Duodenal mucosa (tissue), 2 donors: ENCODE data around the gene ANKRD13C.

Source experiments
- H3K27ac ChIP-seq: one replicate; pipeline ENCODE4 v1.7.0; 2013; ENCODE audit warnings: low read depth, low read length
- H3K27me3 ChIP-seq, 2 donors: one replicate each; pipeline ENCODE4 v1.7.0; 2013; ENCODE audit warnings: low read length in 2 of 2, control low read depth in 1 of 2; ENCODE audit not compliant: insufficient read depth in 2 of 2, control insufficient read depth in 1 of 2
- H3K36me3 ChIP-seq, 2 donors: one replicate each; pipeline ENCODE4 v1.7.0; 2013; ENCODE audit warnings: low read length in 2 of 2, control low read depth in 1 of 2; ENCODE audit not compliant: insufficient read depth in 2 of 2, control insufficient read depth in 1 of 2
- H3K4me1 ChIP-seq, 2 donors: one replicate each; pipeline ENCODE4 v1.7.0; 2013; ENCODE audit warnings: low read length in 2 of 2, control low read depth in 1 of 2; ENCODE audit not compliant: insufficient read depth in 2 of 2, control insufficient read depth in 1 of 2
- H3K4me3 ChIP-seq, 2 donors: one replicate each; pipeline ENCODE4 v1.7.0; 2013; ENCODE audit warnings: low read length in 2 of 2, low read depth in 1 of 2
- H3K9ac ChIP-seq, 2 donors: one replicate each; pipeline ENCODE4 v1.7.0; 2013; ENCODE audit warnings: low read length in 2 of 2, low read depth in 1 of 2
- H3K9me3 ChIP-seq, 2 donors: one replicate each; pipeline ENCODE4 v1.7.0; 2013; ENCODE audit warnings: low read length in 2 of 2, control low read depth in 1 of 2; ENCODE audit not compliant: control insufficient read depth in 1 of 2

The ANKRD13C gene

GRCh38 chr1:70227439-70227838, 127.1 kb downstream of the ANKRD13C start:
- no peak overlapping the region for H3K4me3 ChIP-seq
- no peak overlapping the region for H3K27ac ChIP-seq
- peaks cover 31 to 57% of the 10 kb centered on the region in 2 donors for H3K36me3 ChIP-seq
- no peak overlapping the region for H3K9ac ChIP-seq
- no peaks in the 10 kb centered on the region for H3K27me3 ChIP-seq
- no peaks in the 10 kb centered on the region for H3K9me3 ChIP-seq
- H3K4me1 ChIP-seq: peaks cover 10 to 26% of the 10 kb centered on the region in 2 donors

GRCh38 chr1:70224954-70225353, 129.6 kb downstream of the ANKRD13C start:
- no peak overlapping the region for H3K9ac ChIP-seq
- H3K9me3 ChIP-seq: no peaks in the 10 kb centered on the region
- H3K27me3 ChIP-seq: no peaks in the 10 kb centered on the region
- H3K36me3 ChIP-seq: peaks cover 14 to 34% of the 10 kb centered on the region in 2 donors
- H3K4me3 ChIP-seq: no peak overlapping the region
- no peak overlapping the region for H3K27ac ChIP-seq
- H3K4me1 ChIP-seq: peaks cover 14 to 30% of the 10 kb centered on the region in 2 donors

GRCh38 chr1:70222716-70223235, 131.7 kb downstream of the ANKRD13C start:
- Histone ChIP-seq H3K27me3 (no peaks in the 10 kb centered on the region), H3K9ac (peak overlapping the region in 1 of 2 donors; percentile 97), H3K36me3 (peaks cover 4 to 16% of the 10 kb centered on the region in 2 donors), H3K4me3 (peak overlapping the region; percentile 82 to 94), H3K4me1 (peaks cover 14 to 29% of the 10 kb centered on the region in 2 donors), H3K27ac (no peak overlapping the region), H3K9me3 (no peaks in the 10 kb centered on the region)

GRCh38 chr1:70221238-70222121, 133.0 kb downstream of the ANKRD13C start, which contains the start of gene SRSF11:
Gene SRSF11, plus strand, starts transcription at chr1:70221380. Its CDS starts 257 bp downstream, at chr1:70221637.
- Histone ChIP-seq H3K4me3 (peak within 1 kb of the TSS; percentile 82 to 94), H3K27me3 (no peaks in the 10 kb centered on the region), H3K27ac (peak within 1 kb of the TSS; percentile 98), H3K4me1 (peaks cover 14 to 23% of the 10 kb centered on the region in 2 donors), H3K9ac (peak within 1 kb of the TSS; percentile 85 to 97), H3K9me3 (no peaks in the 10 kb centered on the region), H3K36me3 (peaks cover 4 to 16% of the 10 kb centered on the region in 2 donors)

GRCh38 chr1:70220517-70221237, 133.8 kb downstream of the ANKRD13C start:
- Histone ChIP-seq H3K27ac (peak overlapping the region; percentile 98), H3K27me3 (no peaks in the 10 kb centered on the region), H3K4me1 (peaks cover 14 to 23% of the 10 kb centered on the region in 2 donors), H3K9ac (peak overlapping the region; percentile 85 to 97), H3K36me3 (peaks cover 4 to 16% of the 10 kb centered on the region in 2 donors), H3K4me3 (peak overlapping the region; percentile 82 to 94), H3K9me3 (no peaks in the 10 kb centered on the region)

GRCh38 chr1:70220015-70220414, 134.5 kb downstream of the ANKRD13C start:
- Histone ChIP-seq H3K27me3 (no peaks in the 10 kb centered on the region), H3K9ac (no peak overlapping the region), H3K36me3 (peaks cover 4 to 16% of the 10 kb centered on the region in 2 donors), H3K27ac (no peak overlapping the region), H3K9me3 (no peaks in the 10 kb centered on the region), H3K4me3 (no peak overlapping the region), H3K4me1 (peaks cover 14 to 23% of the 10 kb centered on the region in 2 donors)

- Histone ChIP-seq H3K4me1 (peaks cover 8 to 12% of the 10 kb centered on the region in 2 donors), H3K9me3 (no peaks in the 10 kb centered on the region), H3K27ac (no peak overlapping the region), H3K27me3 (no peaks in the 10 kb centered on the region), H3K36me3 (peaks cover 4 to 16% of the 10 kb centered on the region in 2 donors), H3K9ac (no peak overlapping the region), H3K4me3 (no peak overlapping the region)
Measured at GRCh38 chr1:70211541-70211940, 143.0 kb downstream of the ANKRD13C start.

- Histone ChIP-seq H3K27ac (no peak overlapping the region), H3K27me3 (no peaks in the 10 kb centered on the region), H3K4me3 (no peak overlapping the region), H3K36me3 (peaks cover 4 to 16% of the 10 kb centered on the region in 2 donors), H3K4me1 (peaks cover 12 to 15% of the 10 kb centered on the region in 2 donors), H3K9ac (no peak overlapping the region), H3K9me3 (no peaks in the 10 kb centered on the region)
Measured at GRCh38 chr1:70210820-70211219, 143.7 kb downstream of the ANKRD13C start.
